HCT116 (cell line): ENCODE data around the gene ACR.

Experiments
- MAX ChIP-seq: IDR thresholded peaks from 2 replicates; pipeline ENCODE4 v1.6.1; 2012
- POLR2A ChIP-seq: IDR thresholded peaks from 2 replicates; pipeline ENCODE4 v1.7.0; 2011; ENCODE audit warnings: borderline replicate concordance; ENCODE audit not compliant: insufficient read depth, insufficient read length; ENCODE audit errors: extremely low read depth
- POLR2AphosphoS5 ChIP-seq: IDR thresholded peaks from 2 replicates; pipeline ENCODE4 v1.6.1; 2011; ENCODE audit warnings: mild to moderate bottlenecking, low read depth, low read length, moderate library complexity
- REST ChIP-seq: IDR thresholded peaks from 2 replicates; pipeline ENCODE4 v1.6.1; 2012; ENCODE audit warnings: low read depth
- SIN3A ChIP-seq: IDR thresholded peaks from 2 replicates; pipeline ENCODE4 v1.6.1; 2012; ENCODE audit warnings: low read depth
- SP1 ChIP-seq: IDR thresholded peaks from 2 replicates; pipeline ENCODE4 v1.6.1; 2012; ENCODE audit warnings: low read depth
- YY1 ChIP-seq: IDR thresholded peaks from 2 replicates; pipeline ENCODE4 v1.6.1; 2011; ENCODE audit warnings: low read length, low read depth, moderate library complexity, mild to moderate bottlenecking; ENCODE audit not compliant: insufficient replicate concordance; ENCODE audit errors: extremely low read depth
- ZFX ChIP-seq: fragments of 450-650 bp; IDR thresholded peaks from 2 replicates; pipeline ENCODE4 v1.6.1; 2017
- ZNF274 ChIP-seq: fragments of 200-500 bp; sonication (Bioruptor generic); IDR thresholded peaks from 2 replicates; pipeline ENCODE4 v1.6.1; 2014; ENCODE audit warnings: mild to moderate bottlenecking, low read depth, low read length, inconsistent platforms
- TF ChIP-seq, protein P1 (sequence below), 3 experiments: fragments of 200-600 bp in 1 of 3; sonication (generic) in 1 of 3; IDR thresholded peaks in 2 of 3; conservative IDR thresholded peaks in 1 of 3; 2 replicates each; pipeline ENCODE4 v1.5.1; 2012 to 2017; ENCODE audit warnings: low read depth in 2 of 3, low read length in 2 of 3, antibody characterized with exemption in 1 of 3, borderline replicate concordance in 1 of 3, control low read depth in 1 of 3, mild to moderate bottlenecking in 1 of 3, mixed read lengths in 1 of 3, mixed run types in 1 of 3, moderate library complexity in 1 of 3; ENCODE audit not compliant: insufficient read depth in 1 of 3
- TF ChIP-seq, protein P2 (sequence below): IDR thresholded peaks from 2 replicates; pipeline ENCODE4 v1.6.1; 2011; ENCODE audit warnings: mild to moderate bottlenecking, low read length, moderate library complexity; ENCODE audit not compliant: insufficient replicate concordance; ENCODE audit errors: extremely low read depth
- TF ChIP-seq, protein P3 (sequence below): IDR thresholded peaks from 2 replicates; pipeline ENCODE4 v1.6.1; 2012

- TF ChIP-seq, protein P1, sequence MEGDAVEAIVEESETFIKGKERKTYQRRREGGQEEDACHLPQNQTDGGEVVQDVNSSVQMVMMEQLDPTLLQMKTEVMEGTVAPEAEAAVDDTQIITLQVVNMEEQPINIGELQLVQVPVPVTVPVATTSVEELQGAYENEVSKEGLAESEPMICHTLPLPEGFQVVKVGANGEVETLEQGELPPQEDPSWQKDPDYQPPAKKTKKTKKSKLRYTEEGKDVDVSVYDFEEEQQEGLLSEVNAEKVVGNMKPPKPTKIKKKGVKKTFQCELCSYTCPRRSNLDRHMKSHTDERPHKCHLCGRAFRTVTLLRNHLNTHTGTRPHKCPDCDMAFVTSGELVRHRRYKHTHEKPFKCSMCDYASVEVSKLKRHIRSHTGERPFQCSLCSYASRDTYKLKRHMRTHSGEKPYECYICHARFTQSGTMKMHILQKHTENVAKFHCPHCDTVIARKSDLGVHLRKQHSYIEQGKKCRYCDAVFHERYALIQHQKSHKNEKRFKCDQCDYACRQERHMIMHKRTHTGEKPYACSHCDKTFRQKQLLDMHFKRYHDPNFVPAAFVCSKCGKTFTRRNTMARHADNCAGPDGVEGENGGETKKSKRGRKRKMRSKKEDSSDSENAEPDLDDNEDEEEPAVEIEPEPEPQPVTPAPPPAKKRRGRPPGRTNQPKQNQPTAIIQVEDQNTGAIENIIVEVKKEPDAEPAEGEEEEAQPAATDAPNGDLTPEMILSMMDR (IDR thresholded peaks at IDR 0.05 in 2 of 3, conservative IDR thresholded peaks at IDR 0.05 in 1 of 3; ENCODE audit: borderline replicate concordance in 1 of 3, insufficient read depth in 1 of 3, low read depth in 2 of 3, low read length in 2 of 3), result no peak
- TF ChIP-seq YY1, result no peak
- TF ChIP-seq POLR2A, result no peak
- TF ChIP-seq, protein P2, sequence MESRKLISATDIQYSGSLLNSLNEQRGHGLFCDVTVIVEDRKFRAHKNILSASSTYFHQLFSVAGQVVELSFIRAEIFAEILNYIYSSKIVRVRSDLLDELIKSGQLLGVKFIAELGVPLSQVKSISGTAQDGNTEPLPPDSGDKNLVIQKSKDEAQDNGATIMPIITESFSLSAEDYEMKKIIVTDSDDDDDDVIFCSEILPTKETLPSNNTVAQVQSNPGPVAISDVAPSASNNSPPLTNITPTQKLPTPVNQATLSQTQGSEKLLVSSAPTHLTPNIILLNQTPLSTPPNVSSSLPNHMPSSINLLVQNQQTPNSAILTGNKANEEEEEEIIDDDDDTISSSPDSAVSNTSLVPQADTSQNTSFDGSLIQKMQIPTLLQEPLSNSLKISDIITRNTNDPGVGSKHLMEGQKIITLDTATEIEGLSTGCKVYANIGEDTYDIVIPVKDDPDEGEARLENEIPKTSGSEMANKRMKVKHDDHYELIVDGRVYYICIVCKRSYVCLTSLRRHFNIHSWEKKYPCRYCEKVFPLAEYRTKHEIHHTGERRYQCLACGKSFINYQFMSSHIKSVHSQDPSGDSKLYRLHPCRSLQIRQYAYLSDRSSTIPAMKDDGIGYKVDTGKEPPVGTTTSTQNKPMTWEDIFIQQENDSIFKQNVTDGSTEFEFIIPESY, result no peak
- TF ChIP-seq ZFX, result no peak
- no peak for TF ChIP-seq SP1
- no peak for TF ChIP-seq MAX
- TF ChIP-seq, protein P3, sequence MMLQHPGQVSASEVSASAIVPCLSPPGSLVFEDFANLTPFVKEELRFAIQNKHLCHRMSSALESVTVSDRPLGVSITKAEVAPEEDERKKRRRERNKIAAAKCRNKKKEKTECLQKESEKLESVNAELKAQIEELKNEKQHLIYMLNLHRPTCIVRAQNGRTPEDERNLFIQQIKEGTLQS, result no peak
- TF ChIP-seq POLR2AphosphoS5, result no peak
- TF ChIP-seq ZNF274, result no peak
- TF ChIP-seq SIN3A, result no peak
- TF ChIP-seq REST, result no peak
Measured at GRCh38 chr22:50732681-50733080, 5.3 kb upstream of the ACR start.
